HCT116 (cell line): ENCODE data around the gene USP17L30. TPM values are rescaled to one million over a fixed set of nuclear protein-coding genes. Genes with fewer than 3 reads are reported as not detected.
"Not testable (repeated sequence)": the region's sequence is repeated elsewhere in the genome, so short reads cannot be mapped to it uniquely, and the experiment has no call there.

Source experiments
- ATAC-seq: fragments of 200-7000 bp; cut with Tn5 transposase; 2 replicates; pipeline ENCODE4 v1.9.1; 2020; ENCODE audit warnings: mild to moderate bottlenecking, moderate library complexity
- BruUV-seq: library from RNA; stranded (reverse); fragments of 400-500 nt; replicated peaks from 2 replicates; lab custom pipeline; 2021; lab: Mats Ljungman, UMichigan
- CTCF ChIA-PET: fragments of 300-600 bp; sonication (Branson Sonifier 250); formaldehyde crosslinking; loops from one replicate; lab custom pipeline; 2021; ENCODE audit warnings: antibody characterized with exemption; lab: Charles Lee
- POLR2A ChIA-PET: fragments of 300-600, 350-600 bp; sonication (Branson Sonifier 250); formaldehyde crosslinking; loops from one replicate; lab custom pipeline; 2021; ENCODE audit warnings: antibody characterized with exemption; lab: Charles Lee
- RAD21 ChIA-PET, 2 experiments: fragments of 300-600 bp; sonication (Branson Sonifier 250); formaldehyde crosslinking; loops; one replicate each; lab custom pipeline; 2023; ENCODE audit warnings: low total read pairs in 2 of 2; ENCODE audit not compliant: uncharacterized antibody in 2 of 2, unreplicated experiment in 2 of 2, low non-redundant PET in 1 of 2; lab: Charles Lee
- DNase-seq: peaks from one replicate; pipeline ENCODE4 v3.0.0-alpha.2; 2010; ENCODE audit warnings: low read depth, low spot score
- H2AFZ ChIP-seq: fragments of 200-600 bp; shearing (Covaris generic), sonication (generic); 2 replicates; pipeline ENCODE4 v1.6.1; 2017; ENCODE audit warnings: low read depth, mixed run types, mixed read lengths, antibody characterized with exemption, low read length; ENCODE audit not compliant: poor library complexity, severe bottlenecking
- H3K27ac ChIP-seq: 2 replicates; pipeline ENCODE4 v1.5.1; 2012; ENCODE audit warnings: low read depth, low read length
- H3K27me3 ChIP-seq: fragments of 200-600 bp; sonication (generic); 2 replicates; pipeline ENCODE4 v1.6.1; 2016; ENCODE audit warnings: mixed run types, low read length, mixed read lengths; ENCODE audit not compliant: insufficient read depth
- H3K36me3 ChIP-seq, 2 experiments: fragments of 200-500 bp in 1 of 2; fragments of 200-600 bp in 1 of 2; sonication (Bioruptor generic) in 1 of 2; sonication (generic) in 1 of 2; 2 replicates each; pipeline versions ENCODE4 v1.5.1 to v1.6.1; 2014 to 2016; ENCODE audit warnings: low read length in 2 of 2, inconsistent platforms in 1 of 2, mixed read lengths in 1 of 2, mixed run types in 1 of 2; ENCODE audit not compliant: insufficient read depth in 2 of 2, control insufficient read depth in 1 of 2
- H3K4me1 ChIP-seq, 2 experiments: fragments of 200-600 bp in 1 of 2; sonication (generic) in 1 of 2; 2 replicates each; pipeline versions ENCODE4 v1.5.1 to v1.6.1; 2012 to 2017; ENCODE audit warnings: low read length in 2 of 2, inconsistent platforms in 1 of 2, mild to moderate bottlenecking in 1 of 2, mixed read lengths in 1 of 2, mixed run types in 1 of 2, moderate library complexity in 1 of 2; ENCODE audit not compliant: insufficient read depth in 2 of 2, control insufficient read depth in 1 of 2
- H3K4me2 ChIP-seq: fragments of 200-600 bp; sonication (generic); 2 replicates; pipeline ENCODE4 v1.6.1; 2017; ENCODE audit warnings: mixed run types, low read length, mixed read lengths
- H3K4me3 ChIP-seq, 2 experiments: fragments of 200-600 bp in 1 of 2; sonication (generic) in 1 of 2; replicated peaks in 1 of 2; 2 replicates each; pipeline ENCODE4 v1.5.1; 2011 to 2016; ENCODE audit warnings: low read length in 2 of 2, control low read depth in 1 of 2, low read depth in 1 of 2, mild to moderate bottlenecking in 1 of 2, mixed read lengths in 1 of 2, mixed run types in 1 of 2
- H3K79me2 ChIP-seq: fragments of 200-600 bp; sonication (generic); 2 replicates; pipeline ENCODE4 v1.6.1; 2017; ENCODE audit warnings: mild to moderate bottlenecking, mixed run types, low read length, moderate library complexity, mixed read lengths; ENCODE audit not compliant: insufficient read depth
- H3K9ac ChIP-seq: fragments of 200-600 bp; sonication (generic); 2 replicates; pipeline ENCODE4 v1.6.1; 2016; ENCODE audit warnings: low read length, mixed read lengths
- H3K9me2 ChIP-seq: fragments of 200-600 bp; sonication (generic), shearing (Covaris generic); 2 replicates; pipeline ENCODE4 v1.6.1; 2017; ENCODE audit warnings: mixed run types, mild to moderate bottlenecking, moderate library complexity; ENCODE audit not compliant: insufficient read depth
- H3K9me3 ChIP-seq, 2 experiments: fragments of 200-500 bp in 1 of 2; fragments of 200-600 bp in 1 of 2; sonication (Bioruptor generic) in 1 of 2; sonication (generic) in 1 of 2; 2 replicates each; pipeline ENCODE4 v1.6.1; 2014 to 2017; ENCODE audit warnings: low read length in 2 of 2, mixed read lengths in 2 of 2, inconsistent platforms in 1 of 2, low read depth in 1 of 2, mild to moderate bottlenecking in 1 of 2, mixed run types in 1 of 2, moderate library complexity in 1 of 2; ENCODE audit not compliant: control insufficient read depth in 1 of 2, insufficient read depth in 1 of 2
- H4K20me1 ChIP-seq: fragments of 200-600 bp; sonication (generic), shearing (Covaris generic); 2 replicates; pipeline ENCODE4 v1.6.1; 2017; ENCODE audit warnings: mixed run types, mild to moderate bottlenecking, moderate library complexity; ENCODE audit not compliant: insufficient read depth
- CBX3 ChIP-seq: IDR thresholded peaks from 2 replicates; pipeline ENCODE4 v1.6.1; 2012; ENCODE audit warnings: low read depth
- CEBPB ChIP-seq: IDR thresholded peaks from 2 replicates; pipeline ENCODE4 v1.6.1; 2012; ENCODE audit warnings: low read depth
- EGR1 ChIP-seq: IDR thresholded peaks from 2 replicates; pipeline ENCODE4 v1.6.1; 2012; ENCODE audit warnings: low read depth
- EZH2 ChIP-seq: fragments of 200-600 bp; sonication (generic); IDR thresholded peaks from 2 replicates; pipeline ENCODE4 v1.6.1; 2017; ENCODE audit warnings: antibody characterized with exemption, mixed run types
- EZH2phosphoT487 ChIP-seq: fragments of 200-600 bp; IDR thresholded peaks from 2 replicates; pipeline ENCODE4 v1.6.1; 2018; ENCODE audit warnings: antibody characterized with exemption, borderline replicate concordance
- FOSL1 ChIP-seq: IDR thresholded peaks from 2 replicates; pipeline ENCODE4 v1.6.1; 2012; ENCODE audit warnings: low read depth
- JUND ChIP-seq: IDR thresholded peaks from 2 replicates; pipeline ENCODE4 v1.6.1; 2012
- POLR2A ChIP-seq: IDR thresholded peaks from 2 replicates; pipeline ENCODE4 v1.7.0; 2011; ENCODE audit warnings: borderline replicate concordance; ENCODE audit not compliant: insufficient read depth, insufficient read length; ENCODE audit errors: extremely low read depth
- RAD21 ChIP-seq: IDR thresholded peaks from 2 replicates; pipeline ENCODE4 v1.6.1; 2012; ENCODE audit warnings: low read depth, mild to moderate bottlenecking
- SP1 ChIP-seq: IDR thresholded peaks from 2 replicates; pipeline ENCODE4 v1.6.1; 2012; ENCODE audit warnings: low read depth
- SRF ChIP-seq: IDR thresholded peaks from 2 replicates; pipeline ENCODE4 v1.6.1; 2012; ENCODE audit warnings: low read depth
- YY1 ChIP-seq: IDR thresholded peaks from 2 replicates; pipeline ENCODE4 v1.6.1; 2011; ENCODE audit warnings: low read length, low read depth, moderate library complexity, mild to moderate bottlenecking; ENCODE audit not compliant: insufficient replicate concordance; ENCODE audit errors: extremely low read depth
- ZNF274 ChIP-seq: fragments of 200-500 bp; sonication (Bioruptor generic); IDR thresholded peaks from 2 replicates; pipeline ENCODE4 v1.6.1; 2014; ENCODE audit warnings: mild to moderate bottlenecking, low read depth, low read length, inconsistent platforms
- intact Hi-C: fragments of 100-400 bp; cut with micrococcal nuclease; formaldehyde crosslinking; loops from 2 replicates; pipeline ENCODE4 v1.10.0; 2022
- total RNA-seq: library from RNA; stranded (reverse); gene quantifications from one replicate; pipeline ENCODE4 v1.2.1, GENCODE V29; 2021; ENCODE audit not compliant: unreplicated experiment
- TF ChIP-seq, protein P1 (sequence below), 3 experiments: fragments of 200-600 bp in 1 of 3; sonication (generic) in 1 of 3; IDR thresholded peaks in 2 of 3; conservative IDR thresholded peaks in 1 of 3; 2 replicates each; pipeline ENCODE4 v1.5.1; 2012 to 2017; ENCODE audit warnings: low read depth in 2 of 3, low read length in 2 of 3, antibody characterized with exemption in 1 of 3, borderline replicate concordance in 1 of 3, control low read depth in 1 of 3, mild to moderate bottlenecking in 1 of 3, mixed read lengths in 1 of 3, mixed run types in 1 of 3, moderate library complexity in 1 of 3; ENCODE audit not compliant: insufficient read depth in 1 of 3
- TF ChIP-seq, protein P2 (sequence below): IDR thresholded peaks from 2 replicates; pipeline ENCODE4 v1.6.1; 2012
- TF ChIP-seq, protein P3 (sequence below): IDR thresholded peaks from 2 replicates; pipeline ENCODE4 v1.6.1; 2011; ENCODE audit warnings: mild to moderate bottlenecking, low read length, moderate library complexity; ENCODE audit not compliant: insufficient replicate concordance; ENCODE audit errors: extremely low read depth
- TF ChIP-seq, protein P4 (sequence below): IDR thresholded peaks from 2 replicates; pipeline ENCODE4 v1.6.1; 2012

Gene USP17L30
- total RNA-seq, 1 experiment from 2014 or later, result not detected

DNA sequence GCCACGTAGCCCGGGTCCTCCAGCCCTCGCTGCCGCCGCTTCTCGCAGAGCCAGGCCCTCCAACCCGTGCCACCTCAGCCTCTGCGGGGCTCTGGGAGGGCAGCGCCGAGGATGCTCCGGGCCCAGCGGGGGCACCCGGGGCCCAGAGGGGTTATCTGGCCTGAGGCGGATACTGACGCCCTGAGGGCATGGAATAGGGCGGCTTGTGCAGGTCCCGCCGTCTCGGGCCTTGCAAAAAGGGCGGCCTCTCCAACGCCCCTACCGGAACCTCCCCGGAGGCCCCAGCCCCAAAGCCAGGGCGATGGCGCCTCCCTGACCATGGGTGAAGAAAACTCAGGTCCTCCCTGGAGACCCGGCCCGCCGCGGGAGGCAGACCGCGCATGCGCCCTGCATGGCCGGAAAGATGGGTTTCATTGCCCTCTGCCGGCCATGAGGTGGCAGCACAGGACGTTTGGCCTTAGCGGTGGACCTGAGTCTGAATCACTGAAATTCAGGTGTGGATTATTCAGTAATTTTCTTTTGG, 18.1 kb downstream of the USP17L30 start:
- H3K27ac ChIP-seq, H3K36me3 ChIP-seq, CTCF ChIA-PET, RAD21 ChIA-PET, H4K20me1 ChIP-seq, intact Hi-C loops, POLR2A ChIA-PET, H3K4me1 ChIP-seq, H3K27me3 ChIP-seq: not testable (repeated sequence)
- H3K4me3 ChIP-seq, result peak overlapping the region; percentile 35 to 45
- ATAC-seq, result peak; percentile 77
- TF ChIP-seq, protein P1, sequence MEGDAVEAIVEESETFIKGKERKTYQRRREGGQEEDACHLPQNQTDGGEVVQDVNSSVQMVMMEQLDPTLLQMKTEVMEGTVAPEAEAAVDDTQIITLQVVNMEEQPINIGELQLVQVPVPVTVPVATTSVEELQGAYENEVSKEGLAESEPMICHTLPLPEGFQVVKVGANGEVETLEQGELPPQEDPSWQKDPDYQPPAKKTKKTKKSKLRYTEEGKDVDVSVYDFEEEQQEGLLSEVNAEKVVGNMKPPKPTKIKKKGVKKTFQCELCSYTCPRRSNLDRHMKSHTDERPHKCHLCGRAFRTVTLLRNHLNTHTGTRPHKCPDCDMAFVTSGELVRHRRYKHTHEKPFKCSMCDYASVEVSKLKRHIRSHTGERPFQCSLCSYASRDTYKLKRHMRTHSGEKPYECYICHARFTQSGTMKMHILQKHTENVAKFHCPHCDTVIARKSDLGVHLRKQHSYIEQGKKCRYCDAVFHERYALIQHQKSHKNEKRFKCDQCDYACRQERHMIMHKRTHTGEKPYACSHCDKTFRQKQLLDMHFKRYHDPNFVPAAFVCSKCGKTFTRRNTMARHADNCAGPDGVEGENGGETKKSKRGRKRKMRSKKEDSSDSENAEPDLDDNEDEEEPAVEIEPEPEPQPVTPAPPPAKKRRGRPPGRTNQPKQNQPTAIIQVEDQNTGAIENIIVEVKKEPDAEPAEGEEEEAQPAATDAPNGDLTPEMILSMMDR (IDR thresholded peaks at IDR 0.05 in 2 of 3, conservative IDR thresholded peaks at IDR 0.05 in 1 of 3; ENCODE audit: borderline replicate concordance in 1 of 3, insufficient read depth in 1 of 3, low read depth in 2 of 3, low read length in 2 of 3), result peak in 2 of 3 experiments; percentile 35 to 43; a peak in 3 of 6 replicates
- peak; percentile 48; the same call in 1 of the 2 replicates for TF ChIP-seq RAD21
- TF ChIP-seq, all 23 proteins: peak for 2; not testable (repeated sequence) for 21
- not testable (repeated sequence) for H3K9me2 ChIP-seq, H3K79me2 ChIP-seq, BruUV-seq, H3K9me3 ChIP-seq, H3K9ac ChIP-seq, DNase-seq
- Histone ChIP-seq H2AFZ (peak overlapping the region; percentile 26), H3K4me2 (peak overlapping the region; percentile 61)

DNA sequence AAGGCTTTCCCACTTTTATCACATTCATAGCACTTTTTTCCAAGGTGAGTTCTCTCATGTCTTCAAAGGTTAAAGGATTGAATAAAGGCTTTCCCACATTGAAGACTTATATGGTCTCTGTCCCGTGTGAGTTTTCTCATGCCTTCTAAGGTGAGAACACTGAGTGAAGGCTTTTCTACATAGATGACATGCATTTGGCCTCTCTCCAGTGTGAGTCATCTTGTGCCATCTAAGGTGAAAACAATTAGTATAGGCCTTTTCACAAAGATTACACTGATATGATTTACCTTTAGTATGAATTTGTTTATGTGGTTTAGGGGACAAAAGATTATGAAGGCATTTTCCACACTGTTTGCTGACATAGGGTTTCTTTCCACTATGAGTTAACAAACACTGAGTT, 21.2 kb downstream of the USP17L30 start:
- Histone ChIP-seq H3K9ac (no peak overlapping the region), H4K20me1 (no peaks in the 10 kb centered on the region), H3K9me3 (no peaks in the 10 kb centered on the region), H3K4me3 (no peak overlapping the region), H3K9me2 (no peaks in the 10 kb centered on the region), H3K27me3 (no peaks in the 10 kb centered on the region), H3K4me1 (peaks cover 0 to 3% of the 10 kb centered on the region in 2 experiments; a peak in 1 of 4 replicates), H3K4me2 (no peak overlapping the region), H3K27ac (no peak overlapping the region), H2AFZ (no peak overlapping the region), H3K79me2 (no peaks in the 10 kb centered on the region), H3K36me3 (no peaks in the 10 kb centered on the region)
- ChIA-PET CTCF (no interaction called here), RAD21 (no interaction called here), POLR2A (no interaction called here)
- no peak for DNase-seq
- BruUV-seq, result no TSS peak
- ATAC-seq, result no peak
- intact Hi-C loops, result no loop called here
- TF ChIP-seq, protein P2, sequence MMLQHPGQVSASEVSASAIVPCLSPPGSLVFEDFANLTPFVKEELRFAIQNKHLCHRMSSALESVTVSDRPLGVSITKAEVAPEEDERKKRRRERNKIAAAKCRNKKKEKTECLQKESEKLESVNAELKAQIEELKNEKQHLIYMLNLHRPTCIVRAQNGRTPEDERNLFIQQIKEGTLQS, result no peak
- TF ChIP-seq RAD21 (no peak), SRF (no peak), SP1 (no peak), ZNF274 (no peak), EZH2 (no peak), CEBPB (no peak), POLR2A (no peak), YY1 (no peak), JUND (no peak), CBX3 (no peak), FOSL1 (no peak), EZH2phosphoT487 (no peak), EGR1 (no peak)
- TF ChIP-seq, protein P3, sequence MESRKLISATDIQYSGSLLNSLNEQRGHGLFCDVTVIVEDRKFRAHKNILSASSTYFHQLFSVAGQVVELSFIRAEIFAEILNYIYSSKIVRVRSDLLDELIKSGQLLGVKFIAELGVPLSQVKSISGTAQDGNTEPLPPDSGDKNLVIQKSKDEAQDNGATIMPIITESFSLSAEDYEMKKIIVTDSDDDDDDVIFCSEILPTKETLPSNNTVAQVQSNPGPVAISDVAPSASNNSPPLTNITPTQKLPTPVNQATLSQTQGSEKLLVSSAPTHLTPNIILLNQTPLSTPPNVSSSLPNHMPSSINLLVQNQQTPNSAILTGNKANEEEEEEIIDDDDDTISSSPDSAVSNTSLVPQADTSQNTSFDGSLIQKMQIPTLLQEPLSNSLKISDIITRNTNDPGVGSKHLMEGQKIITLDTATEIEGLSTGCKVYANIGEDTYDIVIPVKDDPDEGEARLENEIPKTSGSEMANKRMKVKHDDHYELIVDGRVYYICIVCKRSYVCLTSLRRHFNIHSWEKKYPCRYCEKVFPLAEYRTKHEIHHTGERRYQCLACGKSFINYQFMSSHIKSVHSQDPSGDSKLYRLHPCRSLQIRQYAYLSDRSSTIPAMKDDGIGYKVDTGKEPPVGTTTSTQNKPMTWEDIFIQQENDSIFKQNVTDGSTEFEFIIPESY, result no peak
- TF ChIP-seq, protein P4, sequence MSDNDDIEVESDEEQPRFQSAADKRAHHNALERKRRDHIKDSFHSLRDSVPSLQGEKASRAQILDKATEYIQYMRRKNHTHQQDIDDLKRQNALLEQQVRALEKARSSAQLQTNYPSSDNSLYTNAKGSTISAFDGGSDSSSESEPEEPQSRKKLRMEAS, result no peak
